HG03045 (cell line): Measurements from ENCODE around the gene KCNA3.

Source experiments
- ATAC-seq: cut with Tn5 transposase; IDR thresholded peaks from one replicate; pipeline ENCODE4 v1.9.1; 2021; ENCODE audit warnings: mild to moderate bottlenecking, moderate library complexity; ENCODE audit not compliant: unreplicated experiment

The KCNA3 gene

GRCh38 chr1:110674337-110675059 is at the start of gene KCNA3:
Gene KCNA3, minus strand, starts transcription at chr1:110674940. Its CDS starts 131 bp downstream, at chr1:110674809.
- ATAC-seq = no peak

- no peak for ATAC-seq
Observed at GRCh38 chr1:110722807-110723206, 48.1 kb upstream of the KCNA3 start.

- no peak for ATAC-seq
Observed at GRCh38 chr1:110719908-110720307, 45.2 kb upstream of the KCNA3 start.

- ATAC-seq = no peak
Observed at GRCh38 chr1:110718452-110718851, 43.7 kb upstream of the KCNA3 start.

- no peak for ATAC-seq
Observed at GRCh38 chr1:110717179-110717578, 42.4 kb upstream of the KCNA3 start.

- ATAC-seq = no peak
Observed at GRCh38 chr1:110714374-110714995, 39.7 kb upstream of the KCNA3 start.

- no peak for ATAC-seq
Observed at GRCh38 chr1:110713221-110713620, 38.5 kb upstream of the KCNA3 start.

- no peak for ATAC-seq
Observed at GRCh38 chr1:110710314-110710713, 35.6 kb upstream of the KCNA3 start.

- ATAC-seq = no peak
Observed at GRCh38 chr1:110708974-110709440, 34.3 kb upstream of the KCNA3 start.

- no peak for ATAC-seq
Observed at GRCh38 chr1:110707232-110707631, 32.5 kb upstream of the KCNA3 start.

- ATAC-seq = no peak
Observed at GRCh38 chr1:110706621-110707020, 31.9 kb upstream of the KCNA3 start.

- ATAC-seq = no peak
Observed at GRCh38 chr1:110702260-110702659, 27.5 kb upstream of the KCNA3 start.

GRCh38 chr1:110700767-110701166 is 26.0 kb upstream of the KCNA3 start:
- no peak for ATAC-seq

- ATAC-seq = no peak
Observed at GRCh38 chr1:110697606-110698005, 22.9 kb upstream of the KCNA3 start.

GRCh38 chr1:110696818-110697217 is 22.1 kb upstream of the KCNA3 start:
- no peak for ATAC-seq

- ATAC-seq = no peak
Observed at GRCh38 chr1:110690709-110691365, 16.1 kb upstream of the KCNA3 start.

- no peak for ATAC-seq
Observed at GRCh38 chr1:110689868-110690267, 15.1 kb upstream of the KCNA3 start.

GRCh38 chr1:110688514-110688913 is 13.8 kb upstream of the KCNA3 start:
- ATAC-seq = no peak

GRCh38 chr1:110687250-110687649 is 12.5 kb upstream of the KCNA3 start:
- ATAC-seq = no peak

- ATAC-seq = no peak
Observed at GRCh38 chr1:110686188-110686587, 11.4 kb upstream of the KCNA3 start.

GRCh38 chr1:110684491-110684890 is 9.8 kb upstream of the KCNA3 start:
- no peak for ATAC-seq

GRCh38 chr1:110682898-110683297 is 8.2 kb upstream of the KCNA3 start:
- no peak for ATAC-seq
